Ishikawa (cell line): ENCODE results near the gene ADAMTS4.

Experiments used
- CEBPB ChIP-seq: IDR thresholded peaks from 2 replicates; pipeline ENCODE4 v1.6.1; 2012
- CREB1 ChIP-seq: IDR thresholded peaks from 2 replicates; pipeline ENCODE4 v1.6.1; 2012; ENCODE audit warnings: low read depth
- EGR1 ChIP-seq: IDR thresholded peaks from 2 replicates; pipeline ENCODE4 v1.6.1; 2012
- EP300 ChIP-seq: IDR thresholded peaks from 2 replicates; pipeline ENCODE4 v1.6.1; 2012; ENCODE audit warnings: borderline replicate concordance
- FOXM1 ChIP-seq: IDR thresholded peaks from 2 replicates; pipeline ENCODE4 v1.6.1; 2012; ENCODE audit warnings: low read depth, borderline replicate concordance
- MAX ChIP-seq: IDR thresholded peaks from 2 replicates; pipeline ENCODE4 v1.6.1; 2012
- NFIC ChIP-seq: IDR thresholded peaks from 2 replicates; pipeline ENCODE4 v1.6.1; 2012
- RAD21 ChIP-seq: IDR thresholded peaks from 2 replicates; pipeline ENCODE4 v1.6.1; 2012; ENCODE audit warnings: low read depth
- REST ChIP-seq: IDR thresholded peaks from 2 replicates; pipeline ENCODE4 v1.6.1; 2012; ENCODE audit warnings: low read depth, mild to moderate bottlenecking
- TAF1 ChIP-seq: IDR thresholded peaks from 2 replicates; pipeline ENCODE4 v1.6.1; 2012; ENCODE audit warnings: low read depth, mild to moderate bottlenecking
- TCF12 ChIP-seq: IDR thresholded peaks from 2 replicates; pipeline ENCODE4 v1.6.1; 2012; ENCODE audit warnings: low read depth
- TEAD4 ChIP-seq: IDR thresholded peaks from 2 replicates; pipeline ENCODE4 v1.6.1; 2012
- USF1 ChIP-seq: IDR thresholded peaks from 2 replicates; pipeline ENCODE4 v1.6.1; 2012
- YY1 ChIP-seq: IDR thresholded peaks from 2 replicates; pipeline ENCODE4 v1.6.1; 2012; ENCODE audit warnings: low read depth
- ZBTB7A ChIP-seq: IDR thresholded peaks from 2 replicates; pipeline ENCODE4 v1.6.1; 2012; ENCODE audit warnings: low read depth

The ADAMTS4 gene

GRCh38 chr1:161200992-161201835 is 2.4 kb upstream of the ADAMTS4 start:
- TF ChIP-seq REST (no peak), FOXM1 (no peak), EP300 (no peak), YY1 (no peak), RAD21 (no peak)

GRCh38 chr1:161200421-161200991 is 1.7 kb upstream of the ADAMTS4 start:
- TF ChIP-seq USF1 (no peak), FOXM1 (no peak), ZBTB7A (no peak), CREB1 (no peak), REST (no peak), NFIC (no peak), EP300 (no peak), CEBPB (no peak), TAF1 (no peak), TCF12 (no peak), YY1 (no peak), MAX (no peak), RAD21 (no peak), EGR1 (no peak), TEAD4 (no peak)

GRCh38 chr1:161199506-161200139 is 769 bp upstream of the ADAMTS4 start:
- TF ChIP-seq CEBPB (no peak), EP300 (no peak), ZBTB7A (no peak), USF1 (no peak), REST (no peak), EGR1 (no peak), NFIC (no peak), YY1 (no peak)

GRCh38 chr1:161198194-161198896 is 509 bp downstream of the ADAMTS4 start:
- TF ChIP-seq NFIC (peak; percentile 58; the same call in 1 of the 2 replicates), EP300 (no peak)
